ENCODE data around the gene MBOAT1.
"Not testable (repeated sequence)": the region's sequence is repeated elsewhere in the genome, so short reads cannot be mapped to it uniquely, and the experiment has no call there.

Gene MBOAT1

DNA sequence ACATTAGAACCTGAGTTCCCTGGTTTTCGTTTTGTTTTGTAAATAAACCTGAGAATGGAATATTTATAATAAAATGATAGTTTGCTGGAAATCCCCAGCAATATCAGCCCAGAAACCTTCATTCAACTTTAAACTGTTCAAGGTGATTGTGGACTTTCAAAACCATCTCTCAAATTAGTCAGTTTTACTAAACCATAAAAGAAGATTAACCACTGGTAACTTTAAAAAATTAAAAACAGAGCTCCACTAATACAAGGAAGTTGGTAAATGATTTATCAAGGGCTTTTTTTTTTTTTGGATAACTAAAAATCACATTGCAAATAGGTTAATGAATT lies 10.0 kb downstream of the MBOAT1 start:
- DNase-seq: no peak

DNA sequence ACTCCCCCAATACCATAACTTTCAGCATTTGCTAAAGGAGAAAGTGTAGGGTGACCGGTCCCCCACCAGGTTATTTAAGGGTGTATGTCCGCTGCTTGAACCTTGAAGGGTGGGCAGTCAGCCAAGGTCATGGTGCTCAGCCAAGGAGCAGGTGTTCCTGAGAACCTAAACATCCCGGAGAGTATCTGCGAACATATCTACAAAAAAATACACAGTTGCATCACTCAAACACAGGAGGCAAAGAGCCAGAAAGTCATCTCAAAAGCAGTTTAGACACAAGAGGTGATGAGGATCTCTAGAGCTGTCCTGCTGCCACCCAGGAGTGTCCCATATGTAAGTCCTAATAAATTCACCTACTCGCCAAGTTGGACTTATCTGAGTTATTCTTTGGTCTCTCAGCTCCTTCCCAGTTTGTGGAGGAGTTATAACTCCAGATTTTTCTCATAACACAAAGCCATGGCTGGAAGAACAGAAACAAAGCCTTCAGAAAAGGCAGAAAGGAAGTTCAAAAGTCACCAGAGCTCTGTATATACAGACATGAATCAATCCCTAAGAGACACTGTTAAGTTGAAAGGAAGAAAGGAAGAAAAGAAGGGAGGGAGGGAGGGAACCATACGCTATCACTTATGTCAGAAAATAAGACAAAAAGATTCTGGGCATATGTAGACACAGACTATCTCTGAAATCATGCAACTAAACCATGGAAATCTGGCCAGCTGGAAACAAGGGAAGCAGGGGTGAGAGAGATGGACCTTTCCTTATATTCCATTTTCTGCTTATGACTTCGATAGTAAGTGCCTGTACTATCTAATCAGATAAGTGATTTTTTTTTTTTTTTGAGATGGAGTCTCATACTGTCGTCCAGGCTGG lies 11.3 kb downstream of the MBOAT1 start:
- no peak for DNase-seq

DNA sequence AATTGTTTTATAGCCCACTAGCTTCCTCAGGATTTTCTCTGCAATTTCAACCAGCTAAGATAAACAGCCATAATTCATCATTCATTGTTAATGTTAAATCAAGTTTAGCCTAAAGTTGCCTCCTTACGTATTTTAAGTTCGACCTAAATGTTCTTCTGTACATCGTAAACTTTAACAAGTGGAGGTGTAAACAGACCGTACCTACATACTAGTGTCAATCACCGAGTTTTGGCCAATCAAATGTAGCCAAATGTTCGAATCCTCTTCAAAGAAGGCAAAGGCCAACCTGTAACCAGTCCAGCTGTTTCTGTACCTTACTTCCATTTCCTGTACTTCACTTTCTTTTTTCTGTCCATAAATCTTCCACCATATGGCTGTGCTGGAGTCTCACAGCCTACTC lies 13.5 kb downstream of the MBOAT1 start:
- no peak for DNase-seq

DNA sequence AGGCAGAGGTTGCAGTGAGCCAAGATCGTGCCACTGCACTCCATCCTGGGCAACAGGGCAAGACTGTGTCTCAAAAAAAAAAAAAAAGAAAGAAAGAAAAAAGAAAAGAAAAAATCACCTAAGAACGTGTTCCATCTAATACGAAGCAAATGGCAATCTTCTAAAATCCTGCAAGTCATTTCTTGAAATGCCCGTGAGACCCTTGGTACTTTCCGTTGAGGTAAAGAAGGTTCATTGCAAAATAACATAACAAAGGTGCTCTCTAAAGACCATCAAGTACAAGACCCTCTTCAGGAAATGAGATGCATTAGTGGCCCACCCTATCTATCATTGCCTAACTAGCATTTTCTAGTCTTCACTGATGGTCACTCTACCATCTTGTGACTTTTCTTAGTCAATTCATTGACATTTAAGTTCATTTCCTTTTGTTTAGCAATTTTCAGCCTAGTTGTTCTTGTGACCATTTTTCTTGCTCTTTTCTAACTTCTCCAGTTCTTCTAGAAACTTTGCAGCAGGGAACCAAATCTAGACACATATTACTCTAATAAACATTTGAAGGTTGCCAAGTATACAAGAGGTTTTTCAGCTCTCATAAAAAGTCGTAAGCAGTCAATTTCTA lies 14.0 kb downstream of the MBOAT1 start:
- DNase-seq: no peak

DNA sequence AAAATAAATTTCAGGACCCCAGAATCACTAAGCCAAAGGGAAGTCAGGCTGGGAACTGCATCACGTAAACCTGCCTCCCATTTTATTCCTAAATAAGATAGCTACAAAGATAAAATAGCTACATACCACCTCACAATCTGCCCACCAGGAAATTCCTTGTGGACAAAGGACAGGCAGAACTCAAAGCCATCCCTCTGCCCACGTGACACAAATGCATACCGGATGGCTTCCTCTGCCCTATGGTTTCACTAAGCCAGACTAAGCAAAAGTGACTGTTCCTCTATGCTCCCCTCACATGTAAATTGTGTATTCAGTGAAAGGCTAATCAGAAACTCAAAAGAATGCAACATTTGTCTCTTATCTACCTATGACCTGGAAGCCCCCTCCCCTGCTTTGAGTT lies 15.0 kb downstream of the MBOAT1 start:
- DNase-seq: no peak

DNA sequence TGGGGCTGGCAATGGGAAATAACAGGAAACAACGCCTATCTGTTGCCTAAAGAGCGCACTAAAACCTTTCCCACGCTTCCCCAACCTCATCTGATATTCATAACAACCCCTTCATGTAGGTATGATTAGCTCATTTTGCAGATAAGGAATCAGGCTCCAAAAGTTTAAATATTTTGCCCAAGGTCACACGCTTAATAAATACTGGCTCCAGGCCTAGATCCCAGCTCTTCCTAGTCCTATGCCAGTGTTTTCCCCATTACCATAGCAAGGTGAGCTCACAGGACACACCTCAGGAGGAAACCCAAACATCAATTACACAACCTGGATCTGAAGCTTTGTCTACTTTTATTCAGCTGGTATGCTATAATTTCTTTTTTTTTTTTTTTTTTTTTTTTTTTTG lies 19.6 kb downstream of the MBOAT1 start:
- no peak for DNase-seq

DNA sequence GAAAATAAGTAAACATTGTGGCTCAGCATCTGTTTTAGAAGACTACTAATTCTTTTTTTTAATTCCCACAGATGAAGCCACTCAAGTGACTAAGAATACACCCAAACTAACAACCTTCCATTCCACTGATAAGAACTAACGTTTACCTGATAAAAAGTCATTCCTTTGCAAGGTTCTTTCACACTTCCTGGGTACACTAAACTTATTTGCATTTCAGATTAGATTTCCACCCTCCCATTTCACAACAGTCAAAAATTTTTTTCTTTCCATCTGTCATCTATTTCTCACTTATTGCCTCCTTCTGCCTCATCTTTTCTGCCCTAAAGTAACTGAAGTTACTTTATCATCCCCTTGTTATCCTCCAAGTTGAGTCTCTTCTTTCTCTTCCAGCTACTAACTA lies 20.3 kb downstream of the MBOAT1 start:
- DNase-seq: no peak

DNA sequence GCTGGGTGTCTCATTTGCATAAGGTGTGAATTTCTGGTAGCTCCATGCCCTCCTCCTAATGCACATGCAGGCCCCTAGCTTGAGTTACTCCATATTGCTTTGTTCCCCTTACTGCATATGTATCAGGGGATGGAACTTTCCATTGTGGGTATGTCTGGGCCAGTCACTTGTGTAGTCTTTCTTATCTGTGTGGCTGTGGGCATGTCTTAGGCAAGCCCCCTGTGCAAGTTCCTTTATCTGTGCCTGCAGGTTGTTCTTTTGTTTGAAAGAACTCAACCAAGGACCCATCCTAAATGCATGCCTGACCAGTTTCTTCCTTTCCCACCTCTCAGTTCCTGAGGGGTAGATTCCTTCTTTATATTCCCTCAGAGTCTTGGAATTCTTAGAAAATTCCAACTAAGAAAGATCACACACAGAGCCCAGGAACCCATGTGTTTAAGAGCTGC lies 23.6 kb downstream of the MBOAT1 start:
- no peak for DNase-seq

DNA sequence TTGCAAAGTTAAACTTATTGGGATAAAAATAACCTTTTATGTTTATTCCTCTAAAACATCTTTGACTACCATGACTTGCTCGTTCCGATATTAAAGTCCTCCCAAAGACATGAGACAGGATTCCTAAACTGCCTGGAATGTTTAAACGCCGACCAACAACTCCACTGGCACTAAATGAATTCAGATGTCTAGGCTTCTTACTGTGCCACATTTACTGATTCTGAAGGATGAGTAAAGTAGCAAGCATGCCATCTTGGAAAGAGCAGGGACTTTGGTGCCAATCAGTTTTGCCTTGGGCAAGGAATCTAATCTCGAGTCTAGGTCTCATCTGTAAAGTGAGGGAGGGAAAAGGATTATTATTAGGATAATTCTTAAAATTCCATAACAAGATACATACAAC lies 25.3 kb downstream of the MBOAT1 start:
- no peak for DNase-seq

DNA sequence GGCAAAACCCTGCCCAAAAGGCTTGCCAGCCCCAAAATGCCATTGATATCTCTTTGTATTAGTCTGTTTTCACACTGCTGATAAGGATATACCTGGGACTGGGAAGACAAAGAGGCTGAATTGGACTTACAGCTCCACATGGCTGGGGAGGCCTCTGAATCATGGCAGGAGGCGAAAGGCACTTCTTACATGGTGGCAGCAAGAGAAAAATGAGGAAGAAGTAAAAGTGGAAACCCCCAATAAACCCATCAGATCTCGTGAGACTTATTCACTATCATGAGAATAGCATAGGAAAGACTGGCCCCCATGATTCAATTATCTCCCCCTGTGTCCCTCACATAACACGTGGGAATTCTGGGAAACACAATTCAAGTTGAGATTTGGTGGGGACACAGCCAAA lies 28.6 kb downstream of the MBOAT1 start:
- DNase-seq: no peak

DNA sequence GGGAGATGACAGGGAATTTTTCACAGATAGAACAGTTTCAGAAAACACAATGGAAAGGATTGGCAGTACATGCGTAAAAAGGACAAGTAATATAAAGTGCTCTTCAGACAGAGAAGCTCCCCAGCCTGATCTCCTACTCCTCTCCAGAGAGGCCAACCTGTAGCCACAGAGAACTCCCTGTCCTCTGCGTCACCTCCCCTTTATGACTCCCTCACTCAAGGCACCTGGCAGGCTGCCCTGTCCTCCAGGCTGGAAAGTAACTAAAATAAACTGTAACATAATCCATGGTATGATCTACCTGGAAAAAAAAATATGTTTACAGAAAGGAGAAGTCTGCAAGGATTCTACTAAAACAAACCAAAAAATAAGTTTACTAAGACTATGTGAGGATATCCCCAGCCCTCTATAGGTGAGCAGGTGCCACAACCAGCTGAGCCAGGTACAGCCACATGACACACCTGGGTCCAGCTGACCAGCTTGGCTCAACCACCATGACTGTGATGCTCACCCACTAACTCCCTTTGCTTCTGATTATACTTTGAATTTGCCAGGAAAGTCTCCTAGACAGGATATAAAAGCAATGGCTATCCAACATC lies 29.2 kb downstream of the MBOAT1 start:
- DNase-seq: no peak

DNA sequence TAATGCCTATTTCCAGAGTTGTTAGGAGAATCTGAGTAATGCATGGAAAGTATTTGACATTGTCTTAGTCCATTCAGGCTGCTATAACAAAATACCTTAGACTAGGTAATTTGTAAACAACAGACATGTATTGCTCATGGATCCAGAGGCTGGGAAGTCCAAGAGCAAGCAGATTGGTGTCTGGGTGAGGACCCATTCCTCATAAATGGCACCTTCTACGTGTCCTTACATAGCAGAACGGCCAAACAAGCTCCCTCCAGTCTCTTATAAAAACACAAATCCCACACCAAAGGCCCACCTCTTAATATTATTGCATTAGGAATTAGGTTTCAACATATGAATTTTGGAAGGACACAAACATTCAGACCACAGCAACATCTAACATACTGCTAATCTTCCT lies 30.2 kb downstream of the MBOAT1 start:
- no peak for DNase-seq

DNA sequence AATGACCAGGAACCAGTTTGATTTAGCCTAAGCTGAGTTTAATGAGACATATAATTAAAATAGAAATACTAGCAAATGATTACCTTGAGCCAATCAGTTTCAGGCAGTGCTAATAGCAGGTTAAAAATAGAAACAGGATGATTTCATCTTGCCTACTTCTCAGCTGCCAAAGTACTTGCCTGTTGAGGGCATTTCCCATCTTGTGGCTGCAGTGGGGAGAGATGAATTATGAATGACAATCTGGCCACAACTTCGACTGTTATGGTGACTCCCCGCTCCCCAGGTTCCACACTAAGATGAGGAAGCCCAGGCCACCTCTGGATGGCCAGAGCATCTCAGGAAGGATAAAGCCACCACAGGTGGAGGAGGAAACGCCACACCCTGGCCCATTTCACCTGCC lies 31.3 kb downstream of the MBOAT1 start:
- DNase-seq: no peak

DNA sequence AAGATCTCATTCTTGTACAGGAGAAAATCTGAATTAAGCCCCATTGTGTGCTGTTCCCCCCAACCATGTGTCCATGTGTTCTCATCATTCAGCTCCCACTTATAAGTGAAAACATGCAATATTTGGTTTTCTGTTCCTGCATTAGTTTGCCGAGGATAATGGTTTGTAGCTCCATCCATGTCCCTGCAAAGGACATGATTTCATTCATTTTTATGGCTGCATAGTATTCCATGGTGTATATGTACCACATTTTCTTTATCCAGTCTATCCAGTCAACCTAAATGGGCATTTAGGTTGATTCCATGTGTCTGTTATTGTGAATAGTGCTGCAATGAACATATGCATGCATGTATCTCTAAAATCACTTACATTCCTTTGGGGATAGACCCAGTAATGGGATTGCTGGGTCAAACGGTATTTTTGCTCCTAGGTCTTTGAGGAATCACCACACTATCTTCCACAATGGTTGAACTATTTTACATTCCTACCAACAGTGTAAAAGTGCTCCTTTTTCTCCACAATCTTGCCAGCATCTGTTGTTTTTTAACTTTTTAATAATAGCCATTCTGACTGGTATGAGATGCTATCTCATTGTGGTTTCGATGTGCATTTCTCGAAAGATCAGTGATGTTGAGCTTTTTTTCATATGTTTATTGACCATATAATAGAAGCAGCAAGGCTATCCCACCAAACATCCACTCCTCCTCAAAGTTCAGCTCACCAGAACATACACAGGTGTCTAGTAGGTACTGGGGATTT lies 32.8 kb downstream of the MBOAT1 start:
- not testable (repeated sequence) for DNase-seq

DNA sequence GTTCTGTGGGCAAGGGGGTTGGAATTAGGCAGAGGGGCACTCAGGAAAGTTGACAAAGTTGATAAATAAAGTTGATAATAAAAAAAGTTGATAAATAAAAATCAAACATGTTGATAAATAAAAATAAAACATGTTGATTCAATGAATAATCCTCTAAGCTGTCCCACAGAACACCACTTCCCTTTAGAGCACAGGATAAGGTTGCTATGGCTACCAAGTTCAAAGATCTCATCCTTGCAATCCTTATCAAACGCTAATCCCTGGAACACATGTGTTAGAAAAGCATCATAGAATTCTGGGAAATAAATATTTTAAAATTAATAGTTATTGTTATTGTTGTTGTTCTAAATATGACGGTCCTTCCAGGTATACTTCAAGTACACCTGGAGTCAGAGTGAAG lies 33.9 kb downstream of the MBOAT1 start:
- no peak for DNase-seq

DNA sequence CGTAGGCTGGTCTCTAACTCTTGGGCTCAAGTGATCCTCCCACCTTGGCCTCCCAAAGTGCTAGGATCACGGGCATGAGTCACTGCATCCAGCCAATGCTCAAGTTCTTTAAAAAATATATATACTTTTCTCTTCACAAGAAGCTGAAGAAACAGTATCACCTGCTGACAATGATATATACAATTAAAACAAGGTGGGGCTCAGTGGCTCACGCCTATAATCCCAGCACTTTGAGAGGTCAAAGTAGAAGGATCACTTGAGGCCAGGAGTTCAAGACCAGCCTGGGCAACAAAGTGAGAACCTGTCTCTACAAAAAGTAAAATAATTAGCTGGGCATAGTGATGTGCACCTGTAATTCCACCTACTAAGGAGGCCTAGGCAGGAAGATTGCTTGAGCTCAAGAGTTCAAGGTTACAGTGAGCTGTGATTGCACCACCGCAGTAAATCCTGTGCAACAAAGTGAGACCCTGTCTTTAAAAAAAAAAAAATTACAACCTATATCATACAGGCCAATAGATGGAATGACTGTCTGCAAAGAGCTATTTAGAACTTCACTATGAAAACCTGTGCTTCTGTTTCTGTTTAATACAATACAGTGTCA lies 36.4 kb downstream of the MBOAT1 start:
- no peak for DNase-seq

DNA sequence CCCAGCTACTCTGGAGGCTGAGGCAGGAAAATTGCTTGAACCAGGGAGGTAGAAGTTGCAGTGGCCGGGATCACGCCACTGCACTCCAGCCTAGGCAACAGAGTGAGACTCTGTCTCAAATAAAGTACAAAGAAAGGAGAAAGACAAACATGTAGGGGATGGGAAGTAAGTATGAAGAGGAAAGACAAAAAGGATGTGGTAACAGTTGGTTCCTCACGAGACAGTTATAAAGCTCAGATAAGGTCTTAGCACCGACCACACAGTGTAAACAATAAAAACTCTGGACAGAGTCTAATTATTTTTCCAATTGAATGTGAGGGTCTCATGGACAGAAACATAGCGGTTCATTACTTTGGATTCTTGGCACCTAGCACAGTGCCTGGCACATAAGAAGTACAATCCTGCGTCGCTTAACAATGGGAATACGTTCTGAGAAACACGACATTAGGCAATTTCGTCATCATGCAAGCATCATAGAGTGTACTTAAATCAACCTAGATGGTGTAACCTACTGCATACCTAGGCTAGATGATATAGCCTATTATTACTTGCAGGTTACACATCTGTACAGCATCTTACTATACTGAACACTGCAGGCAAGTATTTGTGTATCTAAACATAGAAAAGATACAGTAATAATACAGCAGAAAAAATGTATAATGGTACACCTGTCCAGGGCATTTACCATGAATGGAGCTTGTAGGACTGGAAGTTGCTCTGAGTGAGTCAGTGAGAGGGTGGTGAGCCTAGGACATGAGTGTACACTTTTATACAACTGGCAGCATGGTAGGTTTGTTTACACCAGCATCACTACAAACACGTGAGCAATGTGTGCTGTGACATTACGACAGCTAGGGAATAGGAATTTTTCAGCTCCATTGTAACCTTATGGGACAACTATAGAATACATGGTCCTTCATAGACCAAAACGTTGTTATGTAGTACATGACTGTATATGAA lies 38.2 kb downstream of the MBOAT1 start:
- DNase-seq: no peak

DNA sequence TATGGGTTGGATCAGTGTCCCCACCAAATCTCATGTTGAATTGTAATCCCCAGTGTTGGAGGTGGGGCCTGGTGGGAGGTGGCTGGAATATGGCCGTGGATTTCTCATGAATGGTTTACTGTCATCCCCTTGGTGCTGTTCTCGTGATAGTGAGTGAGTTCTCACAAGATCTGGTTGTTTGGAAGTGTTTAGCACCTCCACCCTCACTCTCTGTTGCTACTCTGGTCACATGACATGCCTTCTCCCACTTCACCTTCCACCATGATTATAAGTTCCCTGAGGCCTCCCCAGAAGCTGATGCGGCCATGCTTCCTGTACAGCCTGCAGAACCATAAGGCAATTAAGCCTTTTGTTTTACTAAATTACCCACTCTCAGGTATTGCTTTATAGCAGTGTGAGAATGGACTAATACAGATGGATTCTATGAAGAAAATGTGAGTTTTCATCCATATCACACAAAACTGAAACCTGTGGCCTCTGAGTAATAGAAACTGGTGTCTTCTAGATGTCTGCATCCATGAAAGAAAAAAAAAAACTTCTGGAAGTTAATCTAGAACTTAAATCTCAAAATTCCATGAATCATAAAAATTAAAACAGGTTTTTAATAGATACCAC lies 39.3 kb downstream of the MBOAT1 start:
- no peak for DNase-seq

DNA sequence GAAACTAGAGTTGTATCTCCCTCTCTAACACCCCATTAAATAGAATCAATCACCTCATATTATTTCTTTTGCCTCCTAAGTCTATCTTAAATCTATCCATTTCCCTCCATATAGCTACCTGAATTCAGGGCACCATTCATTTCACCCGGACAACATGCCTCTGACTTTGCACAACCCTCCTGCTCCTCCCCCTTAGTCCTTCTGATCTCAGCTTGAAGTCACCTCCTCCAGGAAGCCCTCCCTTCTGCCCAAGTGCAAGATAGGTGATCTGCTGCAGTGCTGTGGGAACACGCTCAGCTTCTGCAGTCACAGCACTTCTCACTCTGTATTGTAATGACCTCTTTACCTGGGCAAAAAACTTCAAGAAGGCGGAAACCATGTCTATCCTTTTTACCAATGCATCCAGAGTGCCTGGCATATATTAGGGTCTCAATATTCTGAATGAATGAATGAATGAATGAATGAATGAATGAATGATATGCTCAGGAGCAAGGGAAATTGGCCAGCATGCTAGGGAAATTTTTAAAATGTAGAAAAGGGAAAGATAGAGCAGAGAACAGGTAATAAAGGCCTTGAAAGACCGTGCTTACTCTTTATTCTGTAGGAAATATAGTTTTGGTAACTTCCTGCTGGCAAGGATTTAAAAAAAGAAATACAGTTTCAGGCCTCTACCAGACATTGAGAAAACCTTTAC lies 41.7 kb downstream of the MBOAT1 start:
- no peak for DNase-seq

DNA sequence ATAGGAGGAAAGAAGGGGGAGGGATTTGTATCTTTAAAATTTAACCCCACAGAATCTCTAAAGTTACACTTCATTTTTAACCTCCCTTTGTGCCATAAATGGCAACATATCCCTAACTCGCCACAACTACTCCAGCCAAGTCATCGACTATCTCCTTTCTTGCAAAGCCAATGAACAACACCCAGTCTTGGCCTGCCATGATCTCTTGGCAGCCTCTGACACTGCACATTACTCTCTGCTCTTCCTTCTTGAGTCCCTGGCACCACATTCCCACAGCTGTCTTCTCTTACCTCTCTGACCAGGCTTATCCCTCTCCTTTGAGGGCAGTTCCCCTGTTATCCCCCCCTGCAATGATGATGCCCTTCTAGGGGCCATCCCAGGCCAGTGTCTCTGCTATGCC lies 42.5 kb downstream of the MBOAT1 start:
- DNase-seq: no peak

DNA sequence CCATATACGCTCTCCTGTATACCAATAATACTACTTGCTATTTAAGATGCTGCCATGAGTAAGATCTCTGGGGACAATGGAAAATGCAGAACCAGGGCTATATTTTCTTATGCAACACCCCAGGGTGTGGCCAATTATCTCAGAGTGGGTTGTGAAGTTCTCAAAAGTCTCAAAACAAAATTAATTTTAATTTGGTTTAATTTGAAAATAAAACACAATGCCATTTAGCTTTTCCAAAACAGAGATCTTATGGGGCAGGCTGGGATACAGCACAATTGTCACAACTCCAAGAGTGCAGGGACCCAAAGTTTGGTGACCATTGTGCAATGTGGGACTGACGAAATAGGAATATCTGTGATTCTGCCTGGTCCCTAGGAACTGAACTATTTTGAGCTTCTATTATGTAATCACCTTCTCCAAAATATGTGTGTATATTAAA lies 43.1 kb downstream of the MBOAT1 start:
- no peak for DNase-seq

Data from activated CD8-positive, alpha-beta memory T cell treated with anti-CD3 and anti-CD28 coated beads for 24 hours (primary cell).